Thoracic aorta (tissue), 2 donors: ENCODE results near the gene GNB1L. TPM values are rescaled to one million over a fixed set of nuclear protein-coding genes. Genes with fewer than 3 reads are reported as not detected.

ENCODE experiments used
- ATAC-seq: fragments of 150-250 bp; one replicate; pipeline ENCODE4 v1.8.0; 2017; ENCODE audit warnings: low read depth; ENCODE audit not compliant: insufficient number of reproducible peaks, low FRiP score
- DNase-seq: peaks from one replicate; pipeline ENCODE4 v3.0.0-alpha.2; 2020; ENCODE audit warnings: low spot score
- H3K27ac ChIP-seq, 2 donors: fragments of 200-600 bp; sonication (generic); 1 replicate in 1 of 2; 2 replicates in 1 of 2; pipeline ENCODE4 v1.5.1; 2016; ENCODE audit warnings: mild to moderate bottlenecking in 2 of 2, moderate library complexity in 2 of 2
- H3K27me3 ChIP-seq: fragments of 200-600 bp; sonication (generic); replicated peaks from 2 replicates; pipeline ENCODE4 v1.6.0; 2016; ENCODE audit warnings: mild to moderate bottlenecking; ENCODE audit not compliant: insufficient read depth
- H3K36me3 ChIP-seq: fragments of 200-600 bp; sonication (generic); one replicate; pipeline ENCODE4 v1.5.1; 2016
- H3K4me1 ChIP-seq, 2 donors: fragments of 200-600 bp; sonication (generic); 1 replicate in 1 of 2; 2 replicates in 1 of 2; pipeline versions ENCODE4 v1.5.1 to v1.6.0; 2016; ENCODE audit warnings: low read depth in 2 of 2, mild to moderate bottlenecking in 1 of 2; ENCODE audit not compliant: control insufficient read depth in 1 of 2
- H3K4me3 ChIP-seq: fragments of 200-600 bp; sonication (generic); 2 replicates; pipeline ENCODE4 v1.5.1; 2016; ENCODE audit warnings: mild to moderate bottlenecking
- H3K9me3 ChIP-seq: fragments of 200-600 bp; sonication (generic); 2 replicates; pipeline ENCODE4 v1.5.1; 2016
- total RNA-seq, 2 donors: library from RNA; depleted of rRNA; stranded (reverse); fragments of >200 nt; gene quantifications; one replicate each; pipeline versions ENCODE4 v1.1.0 to v1.2.3, GENCODE V29; 2016
- TF ChIP-seq, protein P1 (sequence below): fragments of 200-600 bp; sonication (generic); IDR thresholded peaks from one replicate; pipeline ENCODE4 v1.5.1; 2019; ENCODE audit warnings: antibody characterized with exemption

The GNB1L gene
- total RNA-seq, 2 donors from 2014 or later: 2.3 to 7.7 TPM

DNA sequence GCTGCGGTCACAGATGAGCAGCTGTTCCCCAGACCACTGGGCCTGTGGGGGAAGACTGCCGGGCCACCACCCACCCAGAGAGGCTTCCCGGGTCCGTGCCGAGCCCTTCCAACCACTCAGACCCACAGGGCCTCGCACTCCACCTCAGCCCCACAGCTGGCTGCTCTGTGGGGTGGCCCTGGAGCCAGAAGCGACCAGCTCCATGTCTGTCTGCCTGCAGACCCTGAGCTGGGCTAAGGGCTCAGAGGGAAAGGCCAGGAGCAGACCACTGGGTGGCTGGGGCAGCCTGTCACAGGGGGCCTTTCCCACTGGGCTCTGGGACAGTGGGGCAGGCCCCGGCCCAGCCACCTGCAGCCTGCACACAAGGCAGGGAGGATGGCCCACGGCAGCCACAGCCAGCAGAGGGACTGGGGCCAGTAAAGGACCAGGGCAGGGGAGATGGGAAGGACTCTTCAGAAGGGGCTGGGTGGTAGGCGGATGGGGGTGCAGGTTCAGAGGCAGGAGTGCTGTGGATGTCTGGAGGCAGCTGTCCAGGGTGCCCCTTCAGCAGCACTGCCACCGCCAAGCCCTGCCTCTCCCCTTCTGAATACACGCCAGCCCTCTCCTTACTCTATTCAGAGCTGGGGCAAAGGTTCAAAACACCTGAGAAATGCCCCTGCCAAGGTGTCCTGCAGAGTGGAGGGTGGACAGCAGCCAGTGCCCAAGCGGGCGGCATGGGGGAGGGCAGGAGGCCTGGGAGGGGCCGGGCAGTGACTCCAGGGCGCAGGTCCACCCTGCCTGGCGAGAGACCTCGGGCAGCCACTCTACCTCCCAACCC lies 32.2 kb downstream of the GNB1L start:
- no peaks in the 10 kb centered on the region for H3K9me3 ChIP-seq
- no peaks in the 10 kb centered on the region for H3K4me1 ChIP-seq
- H3K27me3 ChIP-seq: no peaks in the 10 kb centered on the region
- ATAC-seq (no peak), DNase-seq (no peak)
- no peak overlapping the region for H3K27ac ChIP-seq
- TF ChIP-seq, protein P1, sequence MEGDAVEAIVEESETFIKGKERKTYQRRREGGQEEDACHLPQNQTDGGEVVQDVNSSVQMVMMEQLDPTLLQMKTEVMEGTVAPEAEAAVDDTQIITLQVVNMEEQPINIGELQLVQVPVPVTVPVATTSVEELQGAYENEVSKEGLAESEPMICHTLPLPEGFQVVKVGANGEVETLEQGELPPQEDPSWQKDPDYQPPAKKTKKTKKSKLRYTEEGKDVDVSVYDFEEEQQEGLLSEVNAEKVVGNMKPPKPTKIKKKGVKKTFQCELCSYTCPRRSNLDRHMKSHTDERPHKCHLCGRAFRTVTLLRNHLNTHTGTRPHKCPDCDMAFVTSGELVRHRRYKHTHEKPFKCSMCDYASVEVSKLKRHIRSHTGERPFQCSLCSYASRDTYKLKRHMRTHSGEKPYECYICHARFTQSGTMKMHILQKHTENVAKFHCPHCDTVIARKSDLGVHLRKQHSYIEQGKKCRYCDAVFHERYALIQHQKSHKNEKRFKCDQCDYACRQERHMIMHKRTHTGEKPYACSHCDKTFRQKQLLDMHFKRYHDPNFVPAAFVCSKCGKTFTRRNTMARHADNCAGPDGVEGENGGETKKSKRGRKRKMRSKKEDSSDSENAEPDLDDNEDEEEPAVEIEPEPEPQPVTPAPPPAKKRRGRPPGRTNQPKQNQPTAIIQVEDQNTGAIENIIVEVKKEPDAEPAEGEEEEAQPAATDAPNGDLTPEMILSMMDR: no peak
- H3K36me3 ChIP-seq: no peaks in the 10 kb centered on the region
- no peak overlapping the region for H3K4me3 ChIP-seq

DNA sequence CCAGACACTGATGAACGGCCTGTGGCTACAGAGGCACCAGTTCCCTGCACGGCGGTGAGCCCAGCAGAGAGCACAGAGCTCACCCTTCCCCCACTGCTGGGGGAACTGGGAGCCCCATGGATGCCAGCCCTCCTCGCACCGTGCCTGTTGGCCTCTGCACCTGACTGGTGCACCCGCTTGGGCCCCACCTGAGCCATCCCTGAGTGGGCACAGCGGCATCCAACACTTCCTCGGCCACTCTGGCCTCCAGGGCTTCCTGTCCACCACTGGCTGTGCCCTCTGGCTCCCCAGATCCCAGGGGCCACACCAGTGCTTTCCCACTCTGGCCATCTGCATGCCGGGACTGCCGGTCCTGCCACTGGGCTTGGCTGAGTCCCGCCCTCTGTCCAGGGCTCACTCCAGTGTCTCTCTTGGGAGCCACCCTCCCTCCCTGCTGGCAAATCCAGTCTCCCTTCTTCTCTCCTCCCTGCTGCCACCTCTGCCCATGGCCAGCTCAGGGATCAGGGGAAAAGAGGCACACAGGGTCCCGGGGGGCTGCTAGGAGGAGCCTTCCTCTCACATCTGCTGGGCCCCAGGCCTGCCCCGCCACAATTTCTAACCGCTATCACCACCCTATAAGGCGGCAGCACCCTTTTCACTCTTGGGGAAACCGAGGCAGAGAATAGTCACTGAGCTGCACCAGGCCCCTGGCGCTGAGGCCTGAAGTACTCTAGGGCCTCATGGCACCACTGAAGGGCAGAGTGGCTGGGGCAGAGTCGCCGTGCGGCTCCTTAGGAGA lies 33.0 kb downstream of the GNB1L start:
- H3K9me3 ChIP-seq: no peaks in the 10 kb centered on the region
- H3K4me1 ChIP-seq: no peaks in the 10 kb centered on the region
- no peak overlapping the region for H3K4me3 ChIP-seq
- ATAC-seq: no peak
- no peak overlapping the region for H3K27ac ChIP-seq
- no peaks in the 10 kb centered on the region for H3K36me3 ChIP-seq
- TF ChIP-seq, protein P1: no peak
- DNase-seq: no peak
- no peaks in the 10 kb centered on the region for H3K27me3 ChIP-seq

DNA sequence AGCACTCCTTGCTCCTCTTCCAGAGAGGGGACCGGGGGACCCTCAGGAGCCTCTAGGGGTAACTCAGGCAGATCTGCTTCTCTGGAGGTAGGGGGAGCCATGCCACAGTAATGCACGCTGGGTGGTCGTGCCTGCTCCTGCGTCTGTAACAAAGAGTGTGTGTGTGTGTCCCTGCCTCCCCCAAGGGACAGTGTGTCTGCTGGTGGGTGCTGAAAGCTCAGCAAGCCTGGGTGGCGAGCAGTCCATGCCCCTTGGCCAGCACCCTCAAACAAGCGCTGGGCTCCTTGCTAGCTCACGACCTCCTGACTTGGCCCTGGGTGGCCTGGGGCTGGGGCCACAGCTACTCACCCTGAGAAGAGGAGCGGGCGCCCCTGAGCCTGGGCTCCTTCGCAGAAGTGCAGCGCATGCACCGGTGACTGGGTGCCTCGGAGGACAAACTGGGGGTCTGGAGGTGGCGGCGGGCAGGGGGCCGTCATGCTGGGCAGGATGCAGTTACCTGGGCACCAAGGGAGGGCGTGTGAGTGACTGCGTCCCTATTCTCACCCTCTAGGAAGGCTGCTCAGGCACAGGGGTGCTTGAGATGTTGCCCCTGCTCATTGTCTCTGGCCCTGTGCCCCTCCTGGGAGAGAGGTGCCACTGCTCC lies 33.7 kb downstream of the GNB1L start:
- no peak overlapping the region for H3K4me3 ChIP-seq
- H3K27me3 ChIP-seq: no peaks in the 10 kb centered on the region
- H3K4me1 ChIP-seq: no peaks in the 10 kb centered on the region
- ATAC-seq: no peak
- no peaks in the 10 kb centered on the region for H3K36me3 ChIP-seq
- no peak for DNase-seq
- TF ChIP-seq, protein P1: no peak
- H3K27ac ChIP-seq: no peak overlapping the region
- no peaks in the 10 kb centered on the region for H3K9me3 ChIP-seq

DNA sequence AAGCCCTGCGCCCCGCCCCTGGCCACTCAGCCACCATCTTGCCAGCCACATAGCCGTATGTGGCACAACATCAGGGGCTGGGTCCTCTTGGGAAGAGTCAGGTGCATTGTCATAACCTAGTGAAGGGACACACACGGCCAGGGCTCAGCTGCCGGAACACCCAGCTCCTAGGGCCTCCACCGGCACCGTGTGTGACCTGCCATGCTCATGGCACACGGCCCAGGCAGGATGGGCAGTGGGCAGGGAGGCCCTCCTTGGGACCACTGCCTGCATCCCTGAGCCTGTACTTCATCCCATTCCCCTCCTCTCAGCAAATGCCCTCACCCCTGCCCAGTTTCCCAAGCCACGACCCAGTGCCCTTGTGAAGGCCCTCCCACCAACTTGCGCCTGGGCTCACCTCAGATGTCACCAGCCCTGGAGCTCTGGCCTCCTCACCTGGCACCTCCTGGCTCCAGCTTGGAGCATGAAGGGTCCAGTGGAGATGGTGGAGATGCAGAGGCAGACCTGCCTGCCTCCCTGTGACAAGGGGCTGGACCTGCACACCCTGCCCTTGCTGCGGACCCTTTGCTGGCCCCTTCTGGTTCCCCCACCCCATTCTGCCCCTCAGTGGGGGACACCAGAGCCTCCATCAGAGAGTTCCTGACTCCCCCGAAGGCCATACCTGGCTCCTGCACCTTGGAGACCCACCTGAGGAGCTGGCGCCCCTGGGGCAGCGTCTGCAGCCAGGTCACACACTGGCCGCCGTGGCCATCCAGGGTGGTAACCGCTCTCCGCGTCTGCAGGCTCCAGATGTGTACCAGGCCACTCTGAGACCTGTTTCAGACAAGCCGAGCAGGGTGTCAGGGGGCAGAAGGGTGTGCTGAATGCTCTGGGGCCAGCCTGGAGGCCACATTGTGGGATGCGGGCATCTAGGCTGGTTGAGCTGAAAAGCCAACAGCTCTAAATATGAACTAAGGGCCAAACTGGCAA lies 34.5 kb downstream of the GNB1L start:
- no peak for ATAC-seq
- H3K27ac ChIP-seq: no peak overlapping the region
- H3K9me3 ChIP-seq: no peaks in the 10 kb centered on the region
- H3K27me3 ChIP-seq: no peaks in the 10 kb centered on the region
- TF ChIP-seq, protein P1: no peak
- no peak for DNase-seq
- no peaks in the 10 kb centered on the region for H3K36me3 ChIP-seq
- no peak overlapping the region for H3K4me3 ChIP-seq
- H3K4me1 ChIP-seq: no peaks in the 10 kb centered on the region
